ENCODE results near the gene TGFBR2.

TGFBR2 gene

DNA sequence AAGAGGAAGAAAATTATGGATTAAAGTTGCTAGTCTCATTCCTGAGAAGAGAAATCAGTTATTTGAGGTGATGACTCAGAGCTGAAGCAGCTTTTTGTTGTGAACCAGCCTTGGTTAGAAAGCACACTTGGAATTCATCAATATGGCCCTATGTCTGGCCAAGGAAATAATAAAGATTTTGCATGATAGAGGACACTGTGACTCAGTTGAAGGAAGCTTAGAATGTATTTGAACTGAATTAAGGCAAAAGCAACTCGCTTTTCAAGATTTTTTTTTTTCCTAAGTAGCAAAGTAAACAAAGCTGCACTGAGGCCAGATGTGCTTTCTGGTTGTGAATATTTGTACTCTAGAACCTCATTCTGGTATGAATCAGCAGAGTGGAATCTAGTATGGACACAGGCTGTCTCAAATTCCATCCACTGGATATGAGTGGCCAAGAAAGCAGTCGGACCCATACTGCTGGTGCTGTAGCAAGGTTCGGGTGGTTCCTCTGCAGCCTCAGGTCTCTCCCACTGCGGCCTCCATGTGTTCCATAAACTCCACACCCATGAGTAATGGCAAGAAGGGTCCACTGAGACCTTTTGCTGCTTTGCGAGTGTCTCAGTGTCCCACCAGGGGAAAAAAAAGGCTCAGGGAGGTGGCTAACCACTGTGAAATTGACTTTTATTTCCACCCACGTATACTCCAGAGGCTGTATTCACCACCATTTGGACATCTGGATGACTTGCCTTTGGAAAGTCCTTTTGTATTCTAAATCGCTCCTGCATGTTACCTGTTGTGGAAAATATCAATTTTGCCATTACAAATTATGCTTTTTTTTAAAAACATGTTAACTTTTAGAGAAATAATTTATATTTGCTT, 53.1 kb downstream of the TGFBR2 start:
- H3K4me3 ChIP-seq (ENCODE audit: low read depth, low read length) = no peak overlapping the region
- no peak for TF ChIP-seq CTCF (IDR thresholded peaks at IDR 0.05; ENCODE audit: borderline replicate concordance, insufficient read depth, low read depth, low read length)

DNA sequence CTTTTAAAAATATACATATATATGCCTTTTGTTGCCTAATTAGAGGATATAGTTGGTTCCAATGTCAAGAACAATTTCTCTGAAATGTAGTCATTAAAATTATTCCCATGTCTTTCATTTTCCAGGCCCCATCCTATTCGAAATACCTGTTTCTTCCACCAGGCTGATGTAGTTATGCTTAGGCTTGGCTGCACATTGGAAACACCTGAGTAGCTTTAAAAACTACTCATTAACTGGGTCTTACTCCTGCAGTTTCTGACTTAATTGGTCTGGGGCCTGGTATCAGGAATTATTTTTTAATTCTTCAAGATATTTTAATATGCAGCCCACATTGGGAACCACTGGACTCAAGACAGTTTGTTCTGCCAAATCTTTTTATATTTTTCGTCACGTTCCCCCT, 53.7 kb downstream of the TGFBR2 start:
- no peak overlapping the region for H3K4me3 ChIP-seq (ENCODE audit: low read depth, low read length)
- TF ChIP-seq CTCF (IDR thresholded peaks at IDR 0.05; ENCODE audit: borderline replicate concordance, insufficient read depth, low read depth, low read length) = no peak

GRCh38 chr3:30660656-30661055, 54.3 kb downstream of the TGFBR2 start:
- no peak for TF ChIP-seq CTCF (IDR thresholded peaks at IDR 0.05; ENCODE audit: borderline replicate concordance, insufficient read depth, low read depth, low read length)

GRCh38 chr3:30661098-30661873, 54.9 kb downstream of the TGFBR2 start:
- H3K4me3 ChIP-seq (ENCODE audit: low read depth, low read length) = no peak overlapping the region
- TF ChIP-seq CTCF (IDR thresholded peaks at IDR 0.05; ENCODE audit: borderline replicate concordance, insufficient read depth, low read depth, low read length) = no peak

More at GRCh38 chr3:30660656-30661055, 54.3 kb downstream of the TGFBR2 start:
- H3K4me3 ChIP-seq (ENCODE audit: low read depth, low read length) = no peak overlapping the region

GRCh38 chr3:30662836-30663235, 56.4 kb downstream of the TGFBR2 start:
- no peak for TF ChIP-seq CTCF (IDR thresholded peaks at IDR 0.05; ENCODE audit: borderline replicate concordance, insufficient read depth, low read depth, low read length)
- no peak overlapping the region for H3K4me3 ChIP-seq (ENCODE audit: low read depth, low read length)

- H3K4me3 ChIP-seq (ENCODE audit: low read depth, low read length) = no peak overlapping the region
- TF ChIP-seq CTCF (IDR thresholded peaks at IDR 0.05; ENCODE audit: borderline replicate concordance, insufficient read depth, low read depth, low read length) = no peak
These were observed 57.3 kb downstream of the TGFBR2 start for GRCh38 chr3:30663533-30664241.
